GM21717 (cell line): ENCODE results near the gene PAGR1.
"Not testable (repeated sequence)": the region's sequence is repeated elsewhere in the genome, so short reads cannot be mapped to it uniquely, and the experiment has no call there.

Source experiments
- ATAC-seq: cut with Tn5 transposase; IDR thresholded peaks from one replicate; pipeline ENCODE4 v1.9.1; 2021; ENCODE audit warnings: mild to moderate bottlenecking, moderate library complexity; ENCODE audit not compliant: unreplicated experiment

Gene PAGR1

DNA sequence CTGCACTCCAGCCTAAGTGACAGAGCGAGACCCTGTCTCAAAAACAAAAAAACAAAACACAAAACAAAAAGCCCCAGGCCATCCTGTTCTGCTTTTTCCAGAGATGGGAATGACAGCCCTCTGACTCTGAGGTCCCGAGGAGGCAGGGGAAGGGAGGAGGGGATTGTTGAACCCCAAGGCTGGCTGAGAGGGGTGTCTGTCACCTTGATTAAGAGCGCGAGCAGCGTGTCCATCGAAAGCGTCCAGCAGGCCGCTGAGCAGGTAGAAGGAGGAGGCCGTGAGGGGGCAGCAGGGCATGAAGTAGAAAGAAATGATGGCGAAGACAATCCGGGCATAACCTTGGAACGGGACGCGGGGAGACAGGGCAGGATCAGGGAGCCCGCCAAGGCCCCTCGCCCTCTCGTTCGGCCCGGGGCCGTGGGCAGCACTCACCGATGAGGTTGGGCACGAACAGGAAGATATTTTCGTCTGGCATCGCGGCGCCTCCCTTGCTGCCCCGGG, 46.5 kb downstream of the PAGR1 start:
- no peak for ATAC-seq

GRCh38 chr16:29862884-29863668, 47.1 kb downstream of the PAGR1 start, which contains the start of gene CDIPT:
CDIPT (minus strand) TSS chr16:29863226; CDS start chr16:29862857, 369 bp downstream.
- peak; percentile 80 for ATAC-seq

- no peak for ATAC-seq
Measured at GRCh38 chr16:29863669-29863984, 47.7 kb downstream of the PAGR1 start.

- no peak for ATAC-seq
Measured at GRCh38 chr16:29864205-29864604, 48.3 kb downstream of the PAGR1 start.

DNA sequence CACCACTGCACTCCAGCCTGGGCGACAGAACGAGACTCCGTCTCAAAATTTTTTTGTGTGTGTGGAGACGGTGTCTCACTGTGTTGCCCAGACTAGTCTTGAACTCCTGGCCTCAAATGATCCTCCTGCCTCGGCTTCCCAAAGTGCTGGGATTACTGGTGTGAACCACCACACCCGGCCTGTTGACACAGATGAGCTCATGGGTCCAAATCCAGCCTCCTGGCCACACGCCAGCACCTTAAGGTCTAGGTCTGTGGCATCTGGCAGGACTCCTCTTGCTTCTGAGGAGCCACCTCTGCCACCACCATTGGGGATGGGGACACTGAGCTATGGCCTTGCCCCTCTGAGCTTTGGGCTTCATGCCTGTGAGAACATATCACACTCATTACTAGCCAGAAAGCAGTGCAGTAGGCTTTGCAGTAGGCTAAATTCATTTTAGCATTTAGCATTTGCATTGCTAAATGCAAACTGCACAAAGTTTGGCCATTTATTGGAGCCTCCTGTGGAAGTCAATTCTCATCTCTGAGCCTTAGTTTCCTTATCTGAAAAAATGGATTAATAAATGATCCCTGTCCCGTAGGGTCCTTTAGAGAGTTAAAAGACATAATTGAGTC, 52.6 kb downstream of the PAGR1 start:
- no peak for ATAC-seq

DNA sequence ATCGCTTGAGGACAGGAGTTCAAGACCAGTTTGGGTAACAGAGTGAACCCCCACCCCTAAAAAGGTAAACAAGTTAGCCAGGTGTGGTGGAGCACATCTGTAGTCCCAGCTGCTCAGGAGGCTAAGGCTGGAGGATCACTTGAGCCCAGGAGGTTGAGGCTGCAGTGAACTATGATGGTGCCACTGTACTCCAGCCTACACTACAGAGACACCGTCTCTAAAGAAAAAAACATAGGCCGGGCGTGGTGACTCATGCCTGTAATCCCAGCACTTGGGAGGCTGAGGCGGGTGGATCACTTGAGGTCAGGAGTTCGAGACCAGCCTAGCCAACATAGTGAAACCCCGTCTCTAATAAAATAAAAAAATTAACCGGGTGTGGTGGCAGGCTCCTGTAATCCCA, 53.1 kb downstream of the PAGR1 start:
- ATAC-seq = not testable (repeated sequence)
